GM19035 (cell line): ENCODE results near the gene LRPPRC.

ENCODE experiments used
- ATAC-seq: cut with Tn5 transposase; IDR thresholded peaks from one replicate; pipeline ENCODE4 v1.9.1; 2021; ENCODE audit not compliant: unreplicated experiment

The LRPPRC gene

DNA sequence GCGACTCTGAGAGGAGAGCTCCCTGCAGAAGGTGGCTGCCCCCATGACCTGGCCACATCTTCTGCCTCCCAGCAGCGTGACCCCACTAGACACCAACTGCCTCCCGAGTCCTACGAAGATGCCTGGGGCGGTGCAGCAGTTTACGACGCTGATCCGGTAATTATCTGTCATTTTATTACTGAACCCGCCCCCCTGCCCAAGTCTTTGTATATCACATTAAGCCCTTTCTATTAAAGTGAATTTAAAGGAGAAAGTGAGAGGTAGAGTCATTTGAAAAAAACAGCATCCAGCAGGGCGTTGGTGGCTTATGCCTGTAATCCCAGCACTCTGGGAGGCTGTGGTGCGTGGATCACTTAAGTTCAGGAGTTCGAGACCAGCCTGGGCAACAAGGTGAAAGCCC, 123.6 kb downstream of the LRPPRC start:
- ATAC-seq = no peak

DNA sequence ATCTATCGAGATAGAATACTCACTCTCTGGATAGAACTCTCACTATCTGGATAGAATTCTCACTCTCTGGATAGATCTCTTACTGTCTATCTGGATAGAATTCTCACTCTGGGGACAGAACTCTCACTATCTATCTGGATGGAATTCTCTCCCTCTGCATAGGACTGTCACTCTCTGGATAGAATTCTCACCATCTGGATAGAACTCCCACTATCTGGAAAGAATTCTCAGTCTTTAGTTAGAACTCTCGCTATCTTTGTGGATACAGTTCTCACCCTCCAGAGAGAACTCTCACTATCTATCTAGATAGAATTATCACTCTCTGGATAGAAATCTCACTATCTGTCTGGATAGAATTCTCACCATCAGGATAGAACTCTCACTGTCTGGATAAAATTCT, 140.5 kb downstream of the LRPPRC start:
- no peak for ATAC-seq

DNA sequence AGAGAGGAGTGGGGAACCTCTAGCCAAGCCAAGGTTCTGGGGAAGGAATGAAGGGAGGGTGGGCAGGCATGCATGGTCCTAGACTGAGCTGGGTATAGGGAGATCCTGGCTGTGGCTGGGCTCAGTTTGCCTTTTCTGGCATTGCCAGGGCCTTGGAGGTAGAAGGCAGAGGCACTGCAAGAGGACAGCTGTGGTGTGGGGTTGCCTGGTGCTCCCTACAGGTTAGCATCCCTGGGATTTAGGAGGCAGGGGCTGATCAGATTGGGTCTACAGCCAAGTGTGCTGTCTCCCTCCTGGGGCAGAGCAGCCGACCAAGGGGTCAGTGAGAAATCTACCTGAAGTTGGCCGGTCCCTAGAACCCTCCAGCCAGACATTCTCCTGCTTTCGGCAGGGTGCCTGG, 141.1 kb downstream of the LRPPRC start:
- ATAC-seq = no peak

DNA sequence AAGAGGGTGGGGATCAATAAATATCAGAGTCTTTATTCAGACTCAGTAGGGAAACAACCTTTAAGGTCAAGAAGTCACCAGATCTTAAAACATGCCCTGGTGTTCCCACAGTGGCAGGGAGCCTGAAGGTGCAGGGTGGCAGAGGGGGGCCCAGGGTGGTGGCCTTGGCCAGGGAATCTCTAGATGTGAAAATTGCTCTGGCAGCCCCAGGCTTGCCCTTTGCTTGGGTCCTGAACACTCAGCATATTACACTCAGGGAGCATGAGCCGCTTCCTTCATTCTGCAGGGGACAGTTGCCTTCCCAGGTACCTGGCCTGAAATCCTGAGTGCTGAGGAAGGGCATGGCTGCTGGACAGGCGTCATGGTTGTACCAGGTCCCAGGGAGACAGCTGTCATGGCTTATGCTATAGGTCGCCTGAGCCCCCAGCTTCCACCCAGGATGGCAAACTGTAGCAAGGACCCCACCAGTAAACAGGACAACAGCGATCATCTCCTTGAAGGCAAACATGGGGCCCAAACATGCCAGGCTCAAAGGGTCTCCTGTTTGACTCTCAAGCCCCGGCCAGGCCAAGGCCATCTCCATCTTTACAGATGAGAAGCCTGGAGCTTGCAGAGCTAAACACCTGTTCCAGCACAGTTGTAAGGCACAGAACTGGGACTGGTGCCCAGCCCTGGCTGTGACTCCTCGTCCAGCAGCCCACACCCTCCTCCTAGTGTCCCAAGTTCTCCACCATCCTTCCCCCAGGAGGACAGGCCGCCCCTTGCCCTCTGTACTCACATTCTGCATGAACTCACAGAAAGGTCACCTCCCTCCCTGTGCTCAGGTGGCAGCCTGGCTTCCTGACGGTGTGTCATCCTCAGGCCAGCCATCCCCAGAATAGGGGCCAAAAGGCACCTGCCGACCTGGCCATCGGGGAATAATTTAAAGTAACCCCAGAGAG, 142.4 kb downstream of the LRPPRC start:
- ATAC-seq = no peak

DNA sequence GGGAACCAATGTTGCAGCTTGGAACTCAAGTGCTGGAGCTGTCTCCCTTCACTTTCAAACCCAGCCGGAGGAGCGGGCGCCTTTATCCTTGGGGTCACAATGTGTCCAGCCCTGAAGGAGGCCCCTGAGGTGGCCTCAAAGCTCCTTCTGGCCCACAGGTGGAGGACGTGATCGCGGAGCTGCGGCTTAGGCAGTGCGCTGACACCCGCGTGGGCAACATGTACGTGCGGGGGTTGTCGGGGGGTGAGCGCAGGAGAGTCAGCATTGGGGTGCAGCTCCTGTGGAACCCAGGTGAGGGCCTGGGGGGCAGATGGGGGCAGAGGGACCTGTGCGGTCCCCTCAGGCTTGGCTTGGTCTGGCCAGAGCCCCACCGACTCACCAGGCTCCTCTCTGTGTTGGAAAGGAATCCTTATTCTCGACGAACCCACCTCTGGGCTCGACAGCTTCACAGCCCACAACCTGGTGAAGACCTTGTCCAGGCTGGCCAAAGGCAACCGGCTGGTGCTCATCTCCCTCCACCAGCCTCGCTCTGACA, 143.5 kb downstream of the LRPPRC start:
- no peak for ATAC-seq

DNA sequence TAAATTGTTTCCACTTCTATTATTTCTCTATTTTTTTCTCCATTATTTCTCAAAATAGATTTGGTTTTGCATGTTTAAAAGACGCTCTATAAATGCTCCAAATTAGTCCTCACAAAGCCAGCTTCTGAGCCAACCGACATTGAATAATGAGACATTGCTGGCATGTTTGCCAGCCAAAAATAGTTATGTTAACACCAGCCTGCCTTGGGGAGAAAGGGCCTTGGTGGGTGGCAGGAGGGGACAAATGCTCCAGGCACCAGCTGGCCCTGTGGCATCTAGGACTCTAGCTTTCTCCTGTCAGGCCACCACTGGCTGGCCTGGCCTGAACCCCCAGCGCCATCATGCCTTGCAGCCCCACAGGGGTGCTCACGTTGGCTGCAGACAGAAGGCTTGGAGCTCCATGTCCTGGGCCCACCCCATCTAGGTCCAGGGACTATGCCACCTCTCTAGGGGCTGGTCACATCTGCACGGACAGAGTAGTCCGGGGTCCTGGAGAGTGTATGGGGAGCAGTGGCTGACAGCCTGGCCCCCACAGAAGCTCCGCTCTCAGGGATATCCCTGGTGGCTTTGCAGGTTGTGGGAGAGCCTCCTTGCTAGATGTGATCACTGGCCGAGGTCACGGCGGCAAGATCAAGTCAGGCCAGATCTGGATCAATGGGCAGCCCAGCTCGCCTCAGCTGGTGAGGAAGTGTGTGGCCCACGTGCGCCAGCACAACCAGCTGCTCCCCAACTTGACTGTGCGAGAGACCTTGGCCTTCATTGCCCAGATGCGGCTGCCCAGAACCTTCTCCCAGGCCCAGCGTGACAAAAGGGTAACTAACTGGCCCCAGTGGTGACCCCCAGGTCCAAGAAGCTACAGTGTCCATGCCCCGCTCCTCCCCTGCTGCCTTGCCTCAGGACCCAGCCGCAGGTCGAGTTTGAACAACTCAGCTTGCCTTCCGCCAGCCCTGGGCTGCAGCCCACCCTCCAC, 144.5 kb downstream of the LRPPRC start:
- ATAC-seq = no peak

DNA sequence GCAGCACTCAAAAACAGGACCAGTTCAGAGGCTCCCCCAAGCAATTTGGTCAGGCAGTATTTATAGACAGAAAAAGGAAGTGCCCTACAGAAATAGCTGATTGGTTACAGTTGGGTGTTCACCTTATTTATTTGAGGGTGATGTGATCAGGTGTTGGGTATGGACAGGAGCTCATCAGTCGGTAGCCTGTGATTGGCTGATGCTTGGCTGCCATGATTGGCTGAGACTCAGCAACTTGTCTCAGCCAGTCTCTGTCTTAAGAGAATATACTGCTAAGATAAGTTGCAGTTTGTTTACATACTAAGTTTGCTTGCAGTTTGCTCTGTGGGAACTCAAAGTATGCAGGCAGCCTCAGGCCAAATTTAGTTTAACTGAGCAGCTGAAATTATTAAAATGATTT, 147.6 kb downstream of the LRPPRC start:
- no peak for ATAC-seq

DNA sequence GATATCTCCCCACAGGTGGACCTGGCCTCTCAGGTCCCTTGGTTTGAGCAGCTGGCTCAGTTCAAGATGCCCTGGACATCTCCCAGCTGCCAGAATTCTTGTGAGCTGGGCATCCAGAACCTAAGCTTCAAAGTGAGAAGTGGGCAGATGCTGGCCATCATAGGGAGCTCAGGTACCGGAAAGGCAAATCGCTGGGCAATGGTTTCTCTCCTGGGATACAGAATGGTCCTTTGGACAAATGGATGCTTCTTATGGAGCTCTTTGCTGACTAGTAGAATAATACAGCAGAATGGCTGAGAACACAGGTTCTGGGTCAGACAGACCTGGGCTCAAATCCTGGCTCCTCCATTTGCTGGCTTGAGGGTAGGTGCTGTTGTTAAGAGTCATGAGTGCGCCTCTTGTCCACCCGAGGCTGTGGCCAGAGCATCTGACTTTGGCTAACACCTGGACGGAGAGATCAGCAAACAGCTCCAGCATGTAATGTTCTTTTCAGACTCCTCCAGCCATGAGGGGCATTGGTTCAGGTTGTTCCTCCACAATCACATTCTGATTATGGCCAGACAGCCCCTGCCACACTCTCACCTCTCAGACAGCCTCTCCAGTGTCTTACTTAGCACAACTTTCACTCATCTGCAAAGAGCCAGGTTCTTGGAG, 149.5 kb downstream of the LRPPRC start:
- no peak for ATAC-seq

DNA sequence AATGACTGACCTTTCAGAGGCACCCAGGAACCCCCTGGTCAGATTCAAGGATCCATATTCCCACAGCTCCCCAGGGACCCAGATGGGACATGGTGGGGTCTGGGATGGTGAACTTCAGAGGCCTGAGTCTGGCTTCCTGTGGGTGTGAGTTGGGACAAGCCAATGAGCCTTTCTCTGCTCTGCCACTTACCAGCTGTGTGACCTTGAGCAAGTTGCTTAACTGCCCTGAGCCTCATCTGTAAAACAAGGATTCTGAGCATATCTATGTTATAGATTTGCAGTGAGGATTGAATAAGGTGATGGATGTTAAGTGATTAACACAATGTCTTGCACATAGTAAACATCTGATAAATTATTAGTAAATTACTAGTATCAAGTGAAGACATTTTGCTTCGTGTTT, 150.6 kb downstream of the LRPPRC start:
- no peak for ATAC-seq

DNA sequence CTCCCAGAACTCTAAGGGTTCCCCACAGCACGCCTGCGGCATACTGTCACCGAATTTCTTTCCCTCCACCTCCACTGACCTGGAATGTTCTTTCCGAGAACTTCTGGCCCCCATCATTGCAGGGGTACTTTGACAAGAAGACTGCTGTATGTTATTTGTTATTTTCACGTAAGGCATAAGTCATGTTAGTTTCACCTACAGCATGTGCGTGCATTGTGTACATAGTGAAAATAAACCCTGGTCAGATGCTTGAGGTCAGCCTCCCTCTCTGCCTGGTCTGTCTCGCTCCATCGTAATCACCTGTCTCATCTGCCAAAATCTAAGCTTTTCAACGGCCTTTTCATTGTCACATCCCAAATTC, 152.9 kb downstream of the LRPPRC start:
- no peak for ATAC-seq

DNA sequence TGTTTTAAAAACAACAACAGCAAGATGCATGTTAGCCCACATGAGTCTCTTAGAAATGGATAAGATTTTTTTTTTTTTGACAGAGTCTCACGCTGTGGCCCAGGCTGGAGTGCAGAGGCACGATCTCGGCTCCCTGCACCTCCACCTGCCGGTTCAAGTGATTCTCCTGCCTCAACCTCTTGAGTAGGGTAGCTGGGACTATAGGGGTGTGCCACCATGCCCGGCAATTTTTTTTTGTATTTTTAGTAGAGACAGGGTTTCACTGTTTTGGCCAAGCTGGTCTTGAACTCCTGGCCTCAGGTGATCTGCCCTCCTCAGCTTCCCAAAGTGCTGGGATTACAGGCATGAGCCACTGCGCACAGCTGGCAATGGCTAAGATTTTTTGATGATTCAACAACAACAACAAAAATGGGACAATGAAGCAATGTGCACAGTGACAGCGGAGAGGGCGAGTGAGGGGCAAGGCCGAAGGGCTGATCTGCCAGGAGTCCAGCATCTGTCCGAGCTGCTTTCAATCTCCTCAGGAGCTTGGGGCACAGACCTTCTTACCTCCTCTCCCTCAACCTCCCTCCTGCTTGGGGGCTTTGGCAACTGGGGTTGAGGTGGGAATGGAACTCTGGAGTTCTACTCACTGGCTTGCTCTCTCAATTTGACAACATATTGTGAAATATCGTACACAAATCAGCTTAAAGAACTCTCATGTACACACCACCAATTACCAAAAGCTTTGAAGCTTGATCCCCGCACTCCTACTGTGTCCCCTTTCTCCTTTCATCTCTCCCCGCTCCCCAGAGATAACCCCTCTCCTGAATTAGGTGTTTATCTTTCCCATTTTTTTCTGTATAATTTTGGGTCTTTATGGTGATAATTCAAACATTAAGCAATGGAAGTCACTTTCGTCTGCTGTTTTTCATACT, 153.6 kb downstream of the LRPPRC start:
- ATAC-seq = no peak

DNA sequence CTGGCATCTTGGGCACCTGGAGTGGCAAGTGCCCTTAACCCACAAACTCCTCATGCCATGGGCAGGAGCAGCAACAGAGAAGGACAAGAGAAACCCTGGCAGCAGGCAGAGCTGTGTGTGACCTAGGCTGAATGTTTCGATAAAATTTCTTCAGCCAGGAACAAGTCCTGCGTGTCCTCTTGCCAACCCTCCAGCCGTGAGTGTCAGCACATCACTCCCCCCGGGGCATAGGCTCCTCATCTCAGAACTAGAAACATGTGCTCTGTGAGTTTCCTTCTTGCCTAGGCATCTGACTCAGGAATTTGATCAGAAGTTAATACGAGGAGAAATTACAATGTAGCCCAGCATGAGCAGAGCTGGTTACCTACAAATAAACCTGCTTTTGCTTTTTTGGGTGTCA, 154.8 kb downstream of the LRPPRC start:
- no peak for ATAC-seq

DNA sequence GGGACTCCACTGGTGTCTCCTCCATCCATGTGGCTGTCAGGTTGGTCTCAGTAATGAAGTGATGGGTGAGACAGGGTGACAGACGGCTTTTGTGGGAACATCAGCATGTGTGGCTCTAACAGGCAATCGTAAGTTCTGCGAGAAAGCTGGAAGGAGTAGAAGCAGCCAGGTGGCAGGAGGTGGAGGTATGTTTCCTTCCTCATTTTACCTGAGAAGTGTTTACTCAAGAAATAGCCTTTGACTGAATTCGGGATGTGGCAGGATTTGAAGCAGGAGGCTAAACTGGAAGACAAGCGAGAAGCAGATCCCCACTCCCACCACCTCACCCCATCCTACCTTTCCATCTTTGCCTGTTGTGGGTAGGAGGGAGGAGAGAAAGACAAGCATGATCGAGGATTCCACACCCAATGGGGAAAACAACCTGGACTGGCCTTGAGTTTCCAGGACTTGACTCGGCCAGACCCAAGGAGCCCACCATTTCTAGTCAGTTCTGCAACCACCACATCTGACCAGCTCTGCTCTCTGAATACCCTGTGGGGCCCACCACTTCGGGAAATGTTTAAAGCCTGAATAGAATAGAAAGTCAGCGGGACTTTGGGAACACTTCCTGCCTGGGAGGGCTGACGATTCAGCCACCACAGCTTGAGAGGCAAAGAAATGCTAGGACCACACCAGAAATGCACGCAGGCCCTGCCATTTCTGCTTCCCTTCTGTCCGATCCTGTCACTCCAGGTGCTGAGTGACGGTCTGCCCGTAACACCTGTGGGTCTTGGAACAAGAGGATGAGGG, 155.8 kb downstream of the LRPPRC start:
- ATAC-seq = no peak

DNA sequence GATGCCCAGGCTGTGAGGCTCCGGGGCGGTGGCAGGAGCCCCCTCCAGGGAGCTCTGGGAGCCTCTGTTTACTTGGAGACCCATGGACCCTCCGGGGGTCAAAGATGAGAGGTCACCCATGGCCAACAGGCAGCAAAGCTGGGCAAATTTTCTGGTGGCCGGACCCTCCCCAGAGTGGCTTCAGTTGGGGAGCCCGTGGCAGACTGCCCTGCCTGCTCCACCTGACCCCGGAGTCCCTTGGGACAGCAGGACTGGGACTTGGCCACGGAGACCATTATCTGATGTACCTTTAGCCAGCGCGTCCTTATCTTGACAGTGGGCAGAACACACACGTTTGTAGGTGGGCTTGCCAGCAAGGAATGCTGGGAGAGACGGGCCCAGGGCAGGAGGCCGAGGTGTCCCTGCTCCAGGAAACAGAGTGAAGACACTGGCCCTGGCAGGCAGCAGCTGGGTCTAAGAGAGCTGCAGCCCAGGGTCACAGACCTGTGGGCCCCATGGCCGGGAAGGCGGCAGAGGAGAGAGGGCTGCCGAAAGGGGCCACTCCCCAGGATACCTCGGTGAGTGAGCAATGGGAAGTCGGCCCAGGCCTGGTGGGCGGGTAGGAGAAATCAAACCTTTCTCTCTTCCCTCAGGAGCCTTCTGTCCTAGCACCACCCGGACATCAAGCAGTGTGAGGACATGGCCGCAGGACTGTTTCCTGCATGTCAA, 157.1 kb downstream of the LRPPRC start, which contains the start of the genes ABCG5 and ABCG8:
TSS of gene ABCG5 (minus strand) at position 280 of the 708 bp plus-strand sequence. CDS start at position 120, 160 bp downstream.
TSS of gene ABCG8 (plus strand) at position 412 of the 708 bp plus-strand sequence. CDS start at position 495, 83 bp downstream.
- ATAC-seq = no peak

DNA sequence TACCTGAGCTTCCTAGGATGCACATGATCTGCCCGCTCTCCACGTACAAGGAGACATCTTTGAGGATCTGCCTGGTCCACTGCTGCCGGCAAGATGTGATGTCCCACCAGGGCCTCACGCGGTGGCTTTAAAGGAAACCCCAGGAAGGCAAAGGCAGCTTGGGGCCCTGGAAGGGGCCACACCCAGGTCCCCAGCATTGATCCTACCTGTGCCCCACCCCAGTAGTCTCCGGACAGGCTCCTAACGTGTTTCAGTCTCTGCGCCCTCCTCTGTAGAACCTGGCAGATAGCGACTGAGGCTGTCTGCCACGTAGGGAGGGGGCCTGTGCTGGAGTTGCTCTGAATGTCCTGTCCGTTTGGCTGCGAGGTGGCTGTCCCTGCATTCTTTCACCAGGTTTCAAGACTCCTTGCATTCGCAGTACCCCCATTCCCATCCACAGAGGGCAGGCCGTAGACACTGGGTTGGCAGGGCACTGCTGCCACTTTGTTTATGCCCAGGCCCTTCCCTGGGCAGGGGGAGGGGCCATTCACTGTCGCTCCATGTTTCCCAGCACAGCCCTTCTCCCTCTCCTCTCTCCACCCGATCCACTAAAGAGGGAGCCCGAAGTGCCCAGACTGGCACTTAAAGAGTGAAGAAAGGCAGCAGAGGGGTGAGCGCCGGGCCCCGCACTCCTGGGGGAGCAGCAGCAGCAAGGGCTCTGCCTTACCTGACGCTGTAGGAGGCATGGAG, 157.8 kb downstream of the LRPPRC start:
- ATAC-seq = no peak

DNA sequence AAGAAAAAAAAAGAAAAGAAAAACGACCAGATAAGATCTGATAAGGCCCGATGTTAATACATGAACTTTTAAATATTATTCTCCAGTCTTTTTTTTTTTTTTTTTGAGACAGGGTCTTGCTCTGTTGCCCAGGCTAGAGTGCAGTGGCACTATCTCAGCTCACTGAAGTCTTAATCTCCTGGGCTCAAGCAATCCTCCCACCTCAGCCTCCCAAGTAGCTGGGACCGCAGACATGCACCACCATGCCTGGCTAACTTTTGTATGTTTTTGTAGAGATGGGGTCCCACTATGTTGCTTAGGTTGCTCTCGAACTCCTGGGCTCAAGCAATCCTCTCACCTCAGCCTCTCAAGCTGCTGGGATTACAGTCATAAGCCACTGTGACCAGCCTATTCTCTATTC, 158.8 kb downstream of the LRPPRC start:
- no peak for ATAC-seq
